Endothelial cell of umbilical vein (primary cell): Measurements from ENCODE around the gene GRID1. TPM values are rescaled to one million over a fixed set of nuclear protein-coding genes. Genes with fewer than 3 reads are reported as not detected.

Experiments
- BruUV-seq: library from RNA; stranded (reverse); fragments of 400-500 nt; replicated peaks from 2 replicates; lab custom pipeline; 2021; lab: Mats Ljungman, UMichigan
- CTCF ChIA-PET: fragments of 300-600, 350-600 bp; sonication (Branson Sonifier 250); formaldehyde crosslinking; loops from one replicate; lab custom pipeline; 2021; ENCODE audit warnings: antibody characterized with exemption, inconsistent platforms; lab: Charles Lee
- POLR2A ChIA-PET: fragments of 300-600, 350-600 bp; sonication (Branson Sonifier 250); formaldehyde crosslinking; loops from one replicate; lab custom pipeline; 2021; ENCODE audit warnings: antibody characterized with exemption, inconsistent platforms; lab: Charles Lee
- DNase-seq: peaks from one replicate; pipeline ENCODE4 v3.0.0-alpha.2; 2011; ENCODE audit warnings: low read depth, low spot score
- FAIRE-seq: peaks from 2 replicates; lab custom pipeline; 2011; peaks lifted over from hg19 to GRCh38; lab: Jason Lieb, UNC
- H2AFZ ChIP-seq: 2 replicates; pipeline ENCODE4 v1.6.0; 2012; ENCODE audit warnings: low read depth, low read length, control low read depth, inconsistent platforms
- H3K27ac ChIP-seq: 2 replicates; pipeline ENCODE4 v1.5.1; 2011; ENCODE audit warnings: low read depth, mild to moderate bottlenecking, control low read depth, low read length, moderate library complexity; ENCODE audit not compliant: insufficient read depth
- H3K27me3 ChIP-seq, 2 experiments: 2 replicates each; pipeline versions ENCODE4 v1.6.0 to v1.6.1; 2011; ENCODE audit warnings: low read length in 2 of 2, mixed read lengths in 1 of 2; ENCODE audit not compliant: control insufficient read depth in 2 of 2, insufficient read depth in 2 of 2
- H3K36me3 ChIP-seq, 2 experiments: 2 replicates in 1 of 2; 3 replicates in 1 of 2; pipeline ENCODE4 v1.5.1; 2011; ENCODE audit warnings: low read length in 2 of 2, mild to moderate bottlenecking in 1 of 2, moderate library complexity in 1 of 2; ENCODE audit not compliant: control insufficient read depth in 2 of 2, insufficient read depth in 2 of 2; ENCODE audit errors: extremely low read depth in 1 of 2
- H3K4me1 ChIP-seq: 3 replicates; pipeline ENCODE4 v1.5.1; 2011; ENCODE audit warnings: mild to moderate bottlenecking, low read length; ENCODE audit not compliant: control insufficient read depth, insufficient read depth; ENCODE audit errors: extremely low read depth
- H3K4me2 ChIP-seq: 2 replicates; pipeline ENCODE4 v1.6.1; 2011; ENCODE audit warnings: low read length, control low read depth, mixed read lengths; ENCODE audit not compliant: insufficient read depth
- H3K4me3 ChIP-seq, 3 experiments: fragments of 200-600 bp in 1 of 3; sonication (generic), shearing (Covaris generic) in 1 of 3; replicated peaks in 1 of 3; 2 replicates each; pipeline ENCODE4 v1.5.1; 2011 to 2016; ENCODE audit warnings: control low read depth in 3 of 3, low read length in 3 of 3, mild to moderate bottlenecking in 2 of 3, inconsistent platforms in 1 of 3, low read depth in 1 of 3, moderate library complexity in 1 of 3; ENCODE audit not compliant: insufficient read depth in 1 of 3
- H3K79me2 ChIP-seq: 2 replicates; pipeline ENCODE4 v1.6.0; 2012; ENCODE audit warnings: low read length, inconsistent platforms; ENCODE audit not compliant: control insufficient read depth, insufficient read depth
- H3K9ac ChIP-seq: replicated peaks from 2 replicates; pipeline ENCODE3; 2011; ENCODE audit warnings: low read length, control low read depth; ENCODE audit not compliant: insufficient read depth; ENCODE audit errors: extremely low read depth
- H3K9me1 ChIP-seq: replicated peaks from 3 replicates; pipeline ENCODE4 v1.6.0; 2011; ENCODE audit warnings: mild to moderate bottlenecking, low read length; ENCODE audit not compliant: control insufficient read depth, insufficient read depth; ENCODE audit errors: extremely low read depth
- H3K9me3 ChIP-seq: replicated peaks from 2 replicates; pipeline ENCODE4 v1.5.1; 2012; ENCODE audit warnings: low read length, inconsistent platforms; ENCODE audit not compliant: control insufficient read depth, insufficient read depth
- H4K20me1 ChIP-seq: replicated peaks from 2 replicates; pipeline ENCODE3; 2011; ENCODE audit warnings: mild to moderate bottlenecking, low read length; ENCODE audit not compliant: control insufficient read depth, insufficient read depth; ENCODE audit errors: extremely low read depth
- EZH2 ChIP-seq: IDR thresholded peaks from 2 replicates; pipeline ENCODE4 v1.6.1; 2012; ENCODE audit warnings: borderline replicate concordance, low read depth, mild to moderate bottlenecking, moderate library complexity, low read length, inconsistent platforms; ENCODE audit not compliant: severe bottlenecking
- FOS ChIP-seq: IDR thresholded peaks from 2 replicates; pipeline ENCODE4 v1.6.1; 2011; ENCODE audit warnings: mild to moderate bottlenecking, low read length, moderate library complexity, borderline replicate concordance; ENCODE audit not compliant: insufficient read depth
- GATA2 ChIP-seq: IDR thresholded peaks from 2 replicates; pipeline ENCODE4 v1.7.0; 2011; ENCODE audit warnings: low read depth, mild to moderate bottlenecking, moderate library complexity, mixed read lengths, low read length; ENCODE audit not compliant: insufficient read length, insufficient read depth
- JUN ChIP-seq: IDR thresholded peaks from 2 replicates; pipeline ENCODE4 v1.6.1; 2011; ENCODE audit warnings: borderline replicate concordance, low read depth; ENCODE audit not compliant: insufficient read length, insufficient read depth
- MYC ChIP-seq: IDR thresholded peaks from one replicate; pipeline ENCODE4 v1.6.1; 2011; ENCODE audit warnings: mild to moderate bottlenecking, low read depth, low read length
- POLR2A ChIP-seq: IDR thresholded peaks from 2 replicates; pipeline ENCODE4 v1.6.1; 2012; ENCODE audit warnings: low read depth, mild to moderate bottlenecking, control low read depth, low read length
- POLR2AphosphoS5 ChIP-seq: IDR thresholded peaks from 2 replicates; pipeline ENCODE4 v1.6.1; 2012; ENCODE audit warnings: low read depth, mild to moderate bottlenecking, control low read depth, low read length, moderate library complexity; ENCODE audit not compliant: insufficient read depth
- dilution Hi-C: fragments of 300-500 bp; cut with MboI; formaldehyde crosslinking; loops from one replicate; pipeline ENCODE4 v1.15.0; 2019; ENCODE audit warnings: low sequenced_read_pairs; ENCODE audit not compliant: extremely low pct_ligation_motif_present
- intact Hi-C: fragments of 100-400 bp; cut with micrococcal nuclease; formaldehyde crosslinking; loops from one replicate; pipeline ENCODE4 v1.10.0; 2022
- polyA plus RNA-seq, 4 experiments: library from polyadenylated mRNA; depleted of rRNA in 3 of 4; stranded (reverse) in 3 of 4; unstranded in 1 of 4; fragments of >200 nt; gene quantifications; 2 replicates each; pipeline versions ENCODE4 v1.2.1 to v1.2.3, GENCODE V29; 2011 to 2012; ENCODE audit warnings: missing spikeins in 1 of 4
- total RNA-seq: library from RNA; stranded (reverse); gene quantifications from 2 replicates; pipeline ENCODE4 v1.2.3, GENCODE V29; 2021
- TF ChIP-seq, protein P1 (sequence below), 2 donors: IDR thresholded peaks; 1 replicate in 1 of 2; 2 replicates in 1 of 2; pipeline ENCODE4 v1.5.1; 2011; ENCODE audit warnings: low read length in 2 of 2, mild to moderate bottlenecking in 2 of 2, moderate library complexity in 2 of 2, control low read depth in 1 of 2, inconsistent platforms in 1 of 2, low read depth in 1 of 2; ENCODE audit not compliant: insufficient read depth in 1 of 2; ENCODE audit errors: extremely low read depth in 1 of 2
- TF ChIP-seq, protein P2 (sequence below): IDR thresholded peaks from 2 replicates; pipeline ENCODE4 v1.6.1; 2011; ENCODE audit not compliant: insufficient read depth, insufficient read length

Gene GRID1
- total and polyA plus RNA-seq, 2 donors (not counting 3 experiments of a cell fraction or from before 2014, with no cell fraction given): not detected

DNA sequence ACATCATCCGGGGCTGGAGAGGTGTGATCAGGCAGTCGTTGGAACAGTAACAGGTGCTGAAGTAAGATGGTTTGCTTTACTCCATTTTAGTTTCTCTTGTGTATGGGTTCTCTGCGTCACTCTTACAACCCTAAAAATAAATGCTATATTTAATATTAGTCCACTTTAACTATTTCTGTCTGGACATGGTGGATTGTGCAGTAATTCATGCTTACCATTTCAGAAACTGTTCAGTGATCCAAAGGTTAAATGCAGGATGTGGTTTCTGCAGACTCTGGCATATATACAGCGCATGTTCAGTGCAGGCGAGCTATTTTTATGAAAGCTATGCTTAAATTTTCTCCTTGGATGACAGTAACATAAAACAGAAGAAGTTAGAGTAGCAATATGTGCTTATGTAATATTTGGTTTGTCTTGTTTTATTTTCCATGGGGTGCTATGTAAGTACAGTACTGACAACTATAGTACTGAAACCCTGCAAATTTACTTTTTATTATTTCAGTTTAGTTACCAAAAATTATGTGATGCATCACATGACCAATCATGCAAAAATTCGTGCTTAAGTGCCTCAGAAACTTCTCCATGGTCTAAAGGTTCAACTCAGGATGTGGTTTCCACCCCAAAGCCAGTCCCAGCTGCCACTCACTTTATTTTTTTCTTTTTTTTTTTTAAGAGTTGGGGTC lies 46.6 kb upstream of the GRID1 start:
- H3K9me3 ChIP-seq: no peaks in the 10 kb centered on the region
- H3K4me2 ChIP-seq: no peak overlapping the region
- no peak overlapping the region for H3K9ac ChIP-seq
- H3K36me3 ChIP-seq: no peaks in the 10 kb centered on the region
- no peak for DNase-seq
- H3K9me1 ChIP-seq: no peaks in the 10 kb centered on the region
- no peak overlapping the region for H2AFZ ChIP-seq
- no TSS peak for BruUV-seq
- no peak overlapping the region for H3K4me3 ChIP-seq
- H3K27me3 ChIP-seq: peaks cover 0 to 2% of the 10 kb centered on the region in 2 experiments
- TF ChIP-seq POLR2AphosphoS5 (no peak), JUN (no peak), MYC (no peak), GATA2 (no peak), FOS (no peak), POLR2A (no peak), EZH2 (no peak)
- TF ChIP-seq, protein P1, sequence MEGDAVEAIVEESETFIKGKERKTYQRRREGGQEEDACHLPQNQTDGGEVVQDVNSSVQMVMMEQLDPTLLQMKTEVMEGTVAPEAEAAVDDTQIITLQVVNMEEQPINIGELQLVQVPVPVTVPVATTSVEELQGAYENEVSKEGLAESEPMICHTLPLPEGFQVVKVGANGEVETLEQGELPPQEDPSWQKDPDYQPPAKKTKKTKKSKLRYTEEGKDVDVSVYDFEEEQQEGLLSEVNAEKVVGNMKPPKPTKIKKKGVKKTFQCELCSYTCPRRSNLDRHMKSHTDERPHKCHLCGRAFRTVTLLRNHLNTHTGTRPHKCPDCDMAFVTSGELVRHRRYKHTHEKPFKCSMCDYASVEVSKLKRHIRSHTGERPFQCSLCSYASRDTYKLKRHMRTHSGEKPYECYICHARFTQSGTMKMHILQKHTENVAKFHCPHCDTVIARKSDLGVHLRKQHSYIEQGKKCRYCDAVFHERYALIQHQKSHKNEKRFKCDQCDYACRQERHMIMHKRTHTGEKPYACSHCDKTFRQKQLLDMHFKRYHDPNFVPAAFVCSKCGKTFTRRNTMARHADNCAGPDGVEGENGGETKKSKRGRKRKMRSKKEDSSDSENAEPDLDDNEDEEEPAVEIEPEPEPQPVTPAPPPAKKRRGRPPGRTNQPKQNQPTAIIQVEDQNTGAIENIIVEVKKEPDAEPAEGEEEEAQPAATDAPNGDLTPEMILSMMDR (IDR thresholded peaks at IDR 0.05; ENCODE audit: extremely low read depth in 1 of 2, insufficient read depth in 1 of 2, low read depth in 1 of 2, low read length in 2 of 2): no peak
- TF ChIP-seq, protein P2, sequence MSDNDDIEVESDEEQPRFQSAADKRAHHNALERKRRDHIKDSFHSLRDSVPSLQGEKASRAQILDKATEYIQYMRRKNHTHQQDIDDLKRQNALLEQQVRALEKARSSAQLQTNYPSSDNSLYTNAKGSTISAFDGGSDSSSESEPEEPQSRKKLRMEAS: no peak
- dilution Hi-C loops (no loop called here), intact Hi-C loops (no loop called here)
- no peaks in the 10 kb centered on the region for H4K20me1 ChIP-seq
- no peak overlapping the region for H3K27ac ChIP-seq
- ChIA-PET CTCF (interaction anchor here (1.1 to 5.5 kb wide), 2 partner anchors 12 to 13 kb away, joined by 3 to 53 read pairs; no protein-coding TSS in a partner anchor), POLR2A (no interaction called here)
- H3K4me1 ChIP-seq: peaks cover 17% of the 10 kb centered on the region
- no peaks in the 10 kb centered on the region for H3K79me2 ChIP-seq
- no peak for FAIRE-seq
